BJ (cell line): ENCODE measurements around the gene SZT2. TPM values are rescaled to one million over a fixed set of nuclear protein-coding genes. Genes with fewer than 3 reads are reported as not detected.

ENCODE experiments used
- CTCF ChIA-PET: fragments of 350-600 bp; formaldehyde crosslinking; extraction: SDS; loops from one replicate; lab custom pipeline; 2021; ENCODE audit warnings: antibody characterized with exemption, inconsistent platforms; lab: Yijun Ruan, JAX
- POLR2A ChIA-PET: fragments of 300-600 bp; sonication (Branson Sonifier 250); formaldehyde crosslinking; extraction: SDS; loops from one replicate; lab custom pipeline; 2021; ENCODE audit warnings: antibody characterized with exemption; lab: Charles Lee
- DNase-seq: peaks from one replicate; pipeline ENCODE4 v3.0.0-alpha.2; 2011; ENCODE audit warnings: low read depth
- H3K27me3 ChIP-seq: 2 replicates; pipeline ENCODE4 v1.6.0; 2011; ENCODE audit warnings: low read length; ENCODE audit not compliant: control insufficient read depth, insufficient read depth
- H3K36me3 ChIP-seq: 2 replicates; pipeline ENCODE4 v1.5.1; 2011; ENCODE audit warnings: low read length; ENCODE audit not compliant: control insufficient read depth, insufficient read depth
- H3K4me3 ChIP-seq: 2 replicates; pipeline ENCODE4 v1.5.1; 2011; ENCODE audit warnings: low read depth, mild to moderate bottlenecking, control low read depth, low read length
- CTCF ChIP-seq: IDR thresholded peaks from 2 replicates; pipeline ENCODE4 v1.5.1; 2011; ENCODE audit warnings: low read depth, mild to moderate bottlenecking, control low read depth, inconsistent platforms, low read length, moderate library complexity; ENCODE audit not compliant: insufficient read depth
- polyA plus RNA-seq: library from polyadenylated mRNA; depleted of rRNA; stranded (reverse); fragments of >200 nt; gene quantifications from 2 replicates; pipeline ENCODE4 v1.2.3, GENCODE V29; 2011

The SZT2 gene
- polyA plus RNA-seq, 1 experiment = 12.1 TPM

- peaks cover 44% of the 10 kb centered on the region for H3K36me3 ChIP-seq
- no peak overlapping the region for H3K4me3 ChIP-seq
- POLR2A ChIA-PET = no interaction called here
- H3K27me3 ChIP-seq = no peaks in the 10 kb centered on the region
- no peak for DNase-seq
- CTCF ChIA-PET = interaction anchor here (1.0 to 1.4 kb wide), 2 partner anchors 9 to 211 kb away, joined by 3 to 6 read pairs; no protein-coding TSS in a partner anchor
- no peak for TF ChIP-seq CTCF
These were observed 48.3 kb downstream of the SZT2 start for GRCh38 chr1:43438006-43438405.

- no peak for DNase-seq
- peaks cover 46% of the 10 kb centered on the region for H3K36me3 ChIP-seq
- TF ChIP-seq CTCF = no peak
- POLR2A ChIA-PET = no interaction called here
- CTCF ChIA-PET = interaction anchor here (1.0 to 1.4 kb wide), 2 partner anchors 9 to 211 kb away, joined by 3 to 6 read pairs; no protein-coding TSS in a partner anchor
- H3K4me3 ChIP-seq = no peak overlapping the region
- no peaks in the 10 kb centered on the region for H3K27me3 ChIP-seq
These were observed 48.9 kb downstream of the SZT2 start for GRCh38 chr1:43438576-43438952.

GRCh38 chr1:43438953-43439581 is 49.4 kb downstream of the SZT2 start:
- Histone ChIP-seq H3K27me3 (no peaks in the 10 kb centered on the region), H3K4me3 (no peak overlapping the region), H3K36me3 (peaks cover 41% of the 10 kb centered on the region)
- DNase-seq = no peak
- CTCF ChIA-PET = interaction anchor here (0.6 to 1.4 kb wide), 4 partner anchors 8 to 1305 kb away, joined by 3 to 6 read pairs (median 4); no protein-coding TSS in a partner anchor
- no peak for TF ChIP-seq CTCF
- POLR2A ChIA-PET = no interaction called here

GRCh38 chr1:43439781-43440180 is 50.1 kb downstream of the SZT2 start:
- ChIA-PET CTCF (no interaction called here), POLR2A (no interaction called here)
- Histone ChIP-seq H3K36me3 (peaks cover 41% of the 10 kb centered on the region), H3K27me3 (no peaks in the 10 kb centered on the region), H3K4me3 (no peak overlapping the region)
- no peak for TF ChIP-seq CTCF
- no peak for DNase-seq

- peaks cover 40% of the 10 kb centered on the region for H3K36me3 ChIP-seq
- no peak for DNase-seq
- no peak for TF ChIP-seq CTCF
- CTCF ChIA-PET = interaction anchor here (0.9 kb wide), 1 partner anchor 608 kb away, joined by 3 read pairs; no protein-coding TSS in a partner anchor
- no peak overlapping the region for H3K4me3 ChIP-seq
- POLR2A ChIA-PET = no interaction called here
- H3K27me3 ChIP-seq = no peaks in the 10 kb centered on the region
These were observed 50.7 kb downstream of the SZT2 start for GRCh38 chr1:43440358-43440757.
